NCI-H345 treated with DMSO at 0.1 percent for 48 hours (cell line): Measurements from ENCODE around the gene CENPU.

ENCODE experiments used
- DNase-seq: peaks from one replicate; lab custom pipeline; 2025; ENCODE audit not compliant: unreplicated experiment; lab: John Stamatoyannopoulos, UW

CENPU gene

DNA sequence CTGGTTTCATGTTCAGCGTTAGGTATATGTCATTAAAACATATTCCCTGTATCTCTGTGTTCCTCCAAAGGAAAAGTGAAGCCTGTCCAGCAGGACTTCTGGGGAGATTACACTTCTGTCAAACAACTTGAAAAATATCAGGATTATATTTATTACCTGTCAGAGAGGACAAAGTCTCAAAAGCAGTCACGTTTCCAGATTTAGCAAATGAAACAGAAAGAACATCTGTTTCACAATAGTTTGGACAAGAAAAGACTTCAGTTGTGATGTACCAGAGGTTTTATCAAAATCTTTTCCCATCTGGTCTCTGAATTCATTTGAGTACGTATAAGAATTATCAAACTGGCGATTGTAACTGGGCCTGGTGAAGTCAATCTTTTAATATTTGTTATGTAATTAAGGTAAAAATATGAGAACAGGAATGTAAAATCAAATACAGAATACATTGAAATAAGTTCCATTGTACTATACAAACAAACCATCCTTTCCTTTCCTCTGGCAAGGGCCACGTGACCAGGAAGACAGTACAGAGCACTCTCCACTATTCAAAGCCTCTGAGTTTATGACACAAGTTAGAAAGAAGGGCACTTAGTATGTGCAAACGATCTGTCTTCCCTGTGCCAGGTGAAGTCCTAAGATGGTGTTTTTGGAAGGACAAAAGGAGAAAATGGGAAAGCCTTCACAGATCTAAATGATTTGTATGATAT lies 87.8 kb downstream of the CENPU start:
- no peak for DNase-seq

DNA sequence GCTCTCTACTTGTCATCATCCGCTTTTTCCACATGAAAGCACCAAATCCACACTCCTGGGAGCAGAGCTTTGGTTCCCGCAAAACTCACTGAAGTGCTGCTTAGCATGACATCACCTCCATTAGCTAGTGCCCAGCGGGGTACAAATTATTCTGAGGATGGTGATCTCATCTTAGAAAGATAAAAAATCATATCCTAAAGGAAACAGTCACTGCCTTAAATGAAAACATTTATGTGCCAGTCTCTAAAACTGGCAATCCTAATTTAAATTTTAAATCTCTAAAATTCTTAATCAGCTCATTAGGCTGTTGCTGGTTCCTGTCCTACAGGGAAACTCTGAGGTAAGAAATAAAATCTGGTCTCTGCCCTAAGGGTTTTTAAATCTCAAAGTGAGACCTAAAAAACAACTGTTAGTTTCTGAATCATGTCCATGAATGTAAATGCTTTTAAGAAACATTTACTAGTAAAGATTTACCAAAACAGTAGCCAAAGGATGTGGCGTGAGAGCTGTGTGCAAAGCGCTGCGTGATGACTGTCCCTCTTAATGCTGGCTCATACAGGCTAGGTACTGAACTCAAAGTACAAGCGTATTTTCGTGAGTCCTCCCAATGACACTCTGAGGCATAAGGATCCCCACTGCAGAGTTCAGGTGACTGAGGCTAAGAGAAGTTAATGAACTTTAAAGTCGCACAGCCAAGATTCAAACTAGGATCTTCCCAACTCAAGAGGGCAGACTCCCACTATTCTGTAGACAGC lies 89.2 kb downstream of the CENPU start:
- DNase-seq, result no peak
